GM12878 (cell line): Measurements from ENCODE around the gene DNAJB5. TPM values are rescaled to one million over a fixed set of nuclear protein-coding genes. Genes with fewer than 3 reads are reported as not detected.

Experiments
- ATAC-seq: fragments of 200-7000 bp; cut with Tn5 transposase; 3 replicates; pipeline ENCODE4 v1.9.1; 2020; ENCODE audit warnings: mild to moderate bottlenecking, moderate library complexity
- BruUV-seq: library from RNA; stranded (reverse); fragments of 400-500 nt; replicated peaks from 2 replicates; lab custom pipeline; 2021; lab: Mats Ljungman, UMichigan
- CTCF ChIA-PET: fragments of 300-600 bp; sonication (Branson Sonifier 250); formaldehyde crosslinking; extraction: SDS; loops from one replicate; lab custom pipeline; 2021; ENCODE audit warnings: inconsistent platforms; lab: Yijun Ruan, JAX
- POLR2A ChIA-PET: fragments of 350-600 bp; formaldehyde crosslinking; extraction: SDS; loops from one replicate; lab custom pipeline; 2021; ENCODE audit warnings: inconsistent platforms; lab: Charles Lee
- RAD21 ChIA-PET: fragments of 300-600 bp; sonication (Branson Sonifier 250); formaldehyde crosslinking; loops from one replicate; lab custom pipeline; 2023; ENCODE audit warnings: antibody characterized with exemption; ENCODE audit not compliant: unreplicated experiment; lab: Charles Lee
- SMC1A ChIA-PET: fragments of 300-600 bp; sonication (Branson Sonifier 250); formaldehyde crosslinking; loops from one replicate; lab custom pipeline; 2023; ENCODE audit not compliant: unreplicated experiment, uncharacterized antibody; lab: Charles Lee
- DNase-seq: peaks from one replicate; pipeline ENCODE4 v3.0.0-alpha.2; 2011; ENCODE audit warnings: low read depth, low spot score
- FAIRE-seq: peaks from 3 replicates; lab custom pipeline; 2011; peaks lifted over from hg19 to GRCh38; lab: Jason Lieb, UNC
- H2AFZ ChIP-seq: 2 replicates; pipeline ENCODE4 v1.6.0; 2011; ENCODE audit warnings: low read depth, low read length, control low read depth; ENCODE audit not compliant: control insufficient read depth
- H3K27ac ChIP-seq: 2 replicates; pipeline ENCODE4 v1.5.1; 2011; ENCODE audit warnings: control low read depth; ENCODE audit not compliant: control insufficient read depth, insufficient read depth
- H3K27me3 ChIP-seq, 2 experiments: replicated peaks in 1 of 2; 2 replicates each; pipeline versions ENCODE4 v1.6.0 to v1.6.1; 2011; ENCODE audit warnings: low read length in 1 of 2; ENCODE audit not compliant: control insufficient read depth in 2 of 2, insufficient read depth in 2 of 2
- H3K36me3 ChIP-seq, 2 experiments: 2 replicates each; pipeline ENCODE4 v1.5.1; 2011; ENCODE audit warnings: low read length in 1 of 2; ENCODE audit not compliant: control insufficient read depth in 2 of 2, insufficient read depth in 2 of 2
- H3K4me1 ChIP-seq: 2 replicates; pipeline ENCODE4 v1.6.1; 2011; ENCODE audit warnings: mild to moderate bottlenecking, low read length, moderate library complexity, mixed read lengths; ENCODE audit not compliant: control insufficient read depth, insufficient read depth
- H3K4me2 ChIP-seq: 2 replicates; pipeline ENCODE4 v1.6.0; 2011; ENCODE audit warnings: control low read depth; ENCODE audit not compliant: control insufficient read depth, insufficient read depth
- H3K4me3 ChIP-seq: fragments of 200-600 bp; sonication (generic); 2 replicates; pipeline ENCODE4 v1.5.1; 2016
- H3K79me2 ChIP-seq: 2 replicates; pipeline ENCODE4 v1.6.0; 2011; ENCODE audit warnings: low read length; ENCODE audit not compliant: control insufficient read depth, insufficient read depth
- H3K9ac ChIP-seq: 2 replicates; pipeline ENCODE4 v1.8.0; 2011; ENCODE audit warnings: low read length, control low read depth, mixed read lengths; ENCODE audit not compliant: control insufficient read depth, insufficient read depth
- H3K9me3 ChIP-seq: replicated peaks from 3 replicates; pipeline ENCODE4 v1.5.1; 2011; ENCODE audit warnings: mild to moderate bottlenecking, low read length; ENCODE audit not compliant: control insufficient read depth, insufficient read depth
- H4K20me1 ChIP-seq: 2 replicates; pipeline ENCODE4 v1.6.0; 2011; ENCODE audit not compliant: control insufficient read depth, insufficient read depth
- EZH2 ChIP-seq: IDR thresholded peaks from 2 replicates; pipeline ENCODE4 v1.6.1; 2012; ENCODE audit warnings: low read depth, mild to moderate bottlenecking, control low read depth, inconsistent platforms, low read length, borderline replicate concordance; ENCODE audit not compliant: control insufficient read depth
- FOS ChIP-seq: IDR thresholded peaks from 3 replicates; pipeline ENCODE4 v1.6.1; 2011; ENCODE audit warnings: borderline replicate concordance; ENCODE audit not compliant: insufficient read length; ENCODE audit errors: extremely low read depth
- FOXM1 ChIP-seq: IDR thresholded peaks from 2 replicates; pipeline ENCODE4 v1.6.1; 2012; ENCODE audit warnings: low read depth, mild to moderate bottlenecking, inconsistent platforms, low read length, moderate library complexity
- KDM1A ChIP-seq: fragments of 200-600 bp; sonication (generic); IDR thresholded peaks from 2 replicates; pipeline ENCODE4 v1.6.1; 2016; ENCODE audit warnings: borderline replicate concordance
- MYB ChIP-seq: fragments of 150-350 bp; IDR thresholded peaks from 2 replicates; pipeline ENCODE4 v1.6.1; 2014; ENCODE audit warnings: mild to moderate bottlenecking, low read depth, low read length, borderline replicate concordance
- NBN ChIP-seq: fragments of 450-650 bp; IDR thresholded peaks from 2 replicates; pipeline ENCODE4 v1.6.1; 2016
- NR2C1 ChIP-seq: fragments of 450-650 bp; IDR thresholded peaks from 2 replicates; pipeline ENCODE4 v1.6.1; 2017; ENCODE audit warnings: antibody characterized with exemption, mild to moderate bottlenecking, moderate library complexity
- NR2F1 ChIP-seq: fragments of 450-650 bp; conservative IDR thresholded peaks from 2 replicates; pipeline ENCODE4 v1.6.1; 2017; ENCODE audit warnings: mild to moderate bottlenecking
- RAD51 ChIP-seq: fragments of 450-650 bp; IDR thresholded peaks from 2 replicates; pipeline ENCODE4 v1.6.1; 2016; ENCODE audit warnings: moderate library complexity, mild to moderate bottlenecking, inconsistent platforms
- RUNX3 ChIP-seq: IDR thresholded peaks from 2 replicates; pipeline ENCODE4 v1.6.1; 2012; ENCODE audit warnings: low read length, inconsistent platforms
- ZSCAN29 ChIP-seq: fragments of 450-650 bp; IDR thresholded peaks from 2 replicates; pipeline ENCODE4 v1.6.1; 2017; ENCODE audit warnings: mild to moderate bottlenecking, moderate library complexity
- WGBS: methylation state at CpG from one replicate; pipeline ENCODE4 v1.1.6; 2016; ENCODE audit warnings: low lambda C conversion rate; ENCODE audit not compliant: insufficient replicate concordance, insufficient coverage; ENCODE audit errors: missing lambda C conversion rate; 5-methylcytosine and 5-hydroxymethylcytosine counted together
- in situ Hi-C: fragments of 300-500 bp; cut with MboI; formaldehyde crosslinking; loops from 9 replicates; pipeline ENCODE4 v1.14.3; 2018; ENCODE audit warnings: mixed read lengths
- intact Hi-C: fragments of 100-400 bp; cut with micrococcal nuclease; formaldehyde crosslinking; loops from one replicate; pipeline ENCODE4 v1.14.2; 2022; ENCODE audit not compliant: unreplicated experiment
- polyA plus RNA-seq, 11 experiments: library from polyadenylated mRNA; depleted of rRNA in 4 of 11; unstranded in 6 of 11; stranded (reverse) in 5 of 11; fragments of >200 nt; fragmentation: Nextera tagmentation in 4 of 11; fragmentation: Illumina TruSeq in 1 of 11; extraction: Ambion mirVana in 4 of 11; extraction: Trizol in 1 of 11; gene quantifications; 1 replicate in 1 of 11; 2 replicates in 10 of 11; pipeline versions ENCODE4 v1.2.1 to v1.2.3, GENCODE V29; 2011 to 2016; ENCODE audit warnings: inconsistent platforms in 2 of 11, missing spikeins in 2 of 11, low read depth in 1 of 11
- total RNA-seq, 4 experiments: library from RNA; depleted of rRNA in 3 of 4; stranded (reverse); fragments of >200 nt in 3 of 4; fragmentation: Illumina TruSeq in 1 of 4; extraction: Trizol in 1 of 4; gene quantifications; 2 replicates each; pipeline versions ENCODE4 v1.2.1 to v1.2.3, GENCODE V29; 2013 to 2021
- TF ChIP-seq, protein P1 (sequence below): fragments of 450-650 bp; IDR thresholded peaks from 2 replicates; pipeline ENCODE4 v1.6.1; 2014; ENCODE audit warnings: mild to moderate bottlenecking
- TF ChIP-seq, protein P2 (sequence below): fragments of 450-650 bp; conservative IDR thresholded peaks from 2 replicates; pipeline ENCODE4 v1.6.1; 2017; ENCODE audit warnings: mild to moderate bottlenecking, moderate library complexity

DNAJB5 gene
- total and polyA plus RNA-seq, 10 of the 15 experiments (the other 5 are each of a cell fraction or from before 2014, with no cell fraction given) = 0.92 to 13.3 (median 6.8) TPM

DNA sequence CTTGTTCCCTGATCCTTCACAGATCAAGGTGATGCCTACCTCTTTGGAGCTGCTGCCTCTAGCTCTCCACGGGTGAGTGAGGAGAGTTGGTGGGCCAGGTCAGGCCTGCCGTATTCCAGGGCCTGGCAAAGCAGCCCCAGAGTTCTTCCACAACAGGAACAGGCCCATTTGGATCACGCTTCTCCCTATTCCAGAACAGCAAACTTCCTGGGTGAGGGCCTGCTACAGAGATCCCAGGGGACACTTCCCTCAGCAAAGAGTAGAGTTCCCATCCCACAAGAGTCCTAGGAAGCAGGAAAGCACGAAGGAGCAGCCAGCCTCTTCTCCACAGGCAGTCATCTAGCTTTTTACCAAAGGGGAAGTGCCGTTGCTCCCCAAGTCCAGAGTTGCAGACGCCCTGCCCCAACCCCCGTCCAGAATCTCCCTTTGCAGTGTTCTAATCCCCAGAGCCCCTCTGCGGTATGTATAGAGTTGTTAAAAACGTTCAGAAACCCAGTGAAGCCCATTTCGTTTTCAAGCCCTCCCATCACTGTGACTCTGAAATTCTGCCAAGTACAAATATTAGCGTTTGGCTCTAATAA, 9.3 kb upstream of the DNAJB5 start:
- H4K20me1 ChIP-seq = no peaks in the 10 kb centered on the region
- intact Hi-C loops = no loop called here
- H3K4me1 ChIP-seq = peaks cover 21% of the 10 kb centered on the region
- H3K27me3 ChIP-seq = no peaks in the 10 kb centered on the region; a peak in 1 of 4 replicates
- no peaks in the 10 kb centered on the region for H3K9me3 ChIP-seq
- in situ Hi-C loops = loop anchor here (5.0 kb wide), 1 partner anchor 83 kb away; a partner anchor contains a TSS
- no peak overlapping the region for H3K9ac ChIP-seq
- 42% methylated on average over 11 of the region's 11 CpGs for WGBS
- no TSS peak for BruUV-seq
- RAD21 ChIA-PET = no interaction called here
- H2AFZ ChIP-seq = no peak overlapping the region
- SMC1A ChIA-PET = no interaction called here
- no peaks in the 10 kb centered on the region for H3K36me3 ChIP-seq
- no peak overlapping the region for H3K4me3 ChIP-seq
- TF ChIP-seq KDM1A (no peak), EZH2 (no peak)
- no peaks in the 10 kb centered on the region for H3K79me2 ChIP-seq
- FAIRE-seq (no peak), ATAC-seq (no peak), DNase-seq (no peak)
- no peak overlapping the region for H3K4me2 ChIP-seq
- H3K27ac ChIP-seq = no peak overlapping the region
- POLR2A ChIA-PET = no interaction called here
- CTCF ChIA-PET = interaction anchor here (1.0 to 1.3 kb wide), 2 partner anchors 71 to 81 kb away, joined by 3 to 4 read pairs; no protein-coding TSS in a partner anchor

- H3K27me3 ChIP-seq = no peaks in the 10 kb centered on the region
- H3K27ac ChIP-seq = no peak overlapping the region
- peaks cover 35% of the 10 kb centered on the region for H3K4me1 ChIP-seq
- FAIRE-seq = peak; percentile 18
- ChIA-PET RAD21 (no interaction called here), SMC1A (interaction anchor here (0.7 to 3.6 kb wide), 2 partner anchors 69 to 84 kb away, joined by 3 to 54 read pairs; no protein-coding TSS in a partner anchor), POLR2A (no interaction called here), CTCF (interaction anchor here (0.6 to 3.5 kb wide), 4 partner anchors 12 to 638 kb away, joined by 3 to 86 read pairs (median 3); no protein-coding TSS in a partner anchor)
- H3K9ac ChIP-seq = no peak overlapping the region
- H2AFZ ChIP-seq = no peak overlapping the region
- no peaks in the 10 kb centered on the region for H3K36me3 ChIP-seq
- 33% methylated on average over 7 of the region's 7 CpGs for WGBS
- in situ Hi-C loops (loop anchor here (5.0 kb wide), 1 partner anchor 85 kb away; a partner anchor contains a TSS), intact Hi-C loops (no loop called here)
- no peaks in the 10 kb centered on the region for H4K20me1 ChIP-seq
- ATAC-seq = no peak
- DNase-seq = no peak
- H3K79me2 ChIP-seq = no peaks in the 10 kb centered on the region
- no peaks in the 10 kb centered on the region for H3K9me3 ChIP-seq
- H3K4me3 ChIP-seq = no peak overlapping the region
- H3K4me2 ChIP-seq = peak overlapping the region; percentile 26; the same call in 1 of the 2 replicates
- no TSS peak for BruUV-seq
- TF ChIP-seq NR2C1 = no peak
- no peak for TF ChIP-seq ZSCAN29
- TF ChIP-seq, protein P1, sequence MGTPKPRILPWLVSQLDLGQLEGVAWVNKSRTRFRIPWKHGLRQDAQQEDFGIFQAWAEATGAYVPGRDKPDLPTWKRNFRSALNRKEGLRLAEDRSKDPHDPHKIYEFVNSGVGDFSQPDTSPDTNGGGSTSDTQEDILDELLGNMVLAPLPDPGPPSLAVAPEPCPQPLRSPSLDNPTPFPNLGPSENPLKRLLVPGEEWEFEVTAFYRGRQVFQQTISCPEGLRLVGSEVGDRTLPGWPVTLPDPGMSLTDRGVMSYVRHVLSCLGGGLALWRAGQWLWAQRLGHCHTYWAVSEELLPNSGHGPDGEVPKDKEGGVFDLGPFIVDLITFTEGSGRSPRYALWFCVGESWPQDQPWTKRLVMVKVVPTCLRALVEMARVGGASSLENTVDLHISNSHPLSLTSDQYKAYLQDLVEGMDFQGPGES = no peak
- no peak for TF ChIP-seq NBN
- TF ChIP-seq FOXM1 = no peak
- no peak for TF ChIP-seq MYB
- no peak for TF ChIP-seq NR2F1
- no peak for TF ChIP-seq FOS
- TF ChIP-seq, protein P2, sequence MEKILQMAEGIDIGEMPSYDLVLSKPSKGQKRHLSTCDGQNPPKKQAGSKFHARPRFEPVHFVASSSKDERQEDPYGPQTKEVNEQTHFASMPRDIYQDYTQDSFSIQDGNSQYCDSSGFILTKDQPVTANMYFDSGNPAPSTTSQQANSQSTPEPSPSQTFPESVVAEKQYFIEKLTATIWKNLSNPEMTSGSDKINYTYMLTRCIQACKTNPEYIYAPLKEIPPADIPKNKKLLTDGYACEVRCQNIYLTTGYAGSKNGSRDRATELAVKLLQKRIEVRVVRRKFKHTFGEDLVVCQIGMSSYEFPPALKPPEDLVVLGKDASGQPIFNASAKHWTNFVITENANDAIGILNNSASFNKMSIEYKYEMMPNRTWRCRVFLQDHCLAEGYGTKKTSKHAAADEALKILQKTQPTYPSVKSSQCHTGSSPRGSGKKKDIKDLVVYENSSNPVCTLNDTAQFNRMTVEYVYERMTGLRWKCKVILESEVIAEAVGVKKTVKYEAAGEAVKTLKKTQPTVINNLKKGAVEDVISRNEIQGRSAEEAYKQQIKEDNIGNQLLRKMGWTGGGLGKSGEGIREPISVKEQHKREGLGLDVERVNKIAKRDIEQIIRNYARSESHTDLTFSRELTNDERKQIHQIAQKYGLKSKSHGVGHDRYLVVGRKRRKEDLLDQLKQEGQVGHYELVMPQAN = no peak
- no peak for TF ChIP-seq RAD51
- TF ChIP-seq RUNX3 = no peak
These were observed 7.2 kb upstream of the DNAJB5 start for GRCh38 chr9:34982361-34982760.
